Measurements from ENCODE around the gene DNAJC17. TPM values are rescaled to one million over a fixed set of nuclear protein-coding genes. Genes with fewer than 3 reads are reported as not detected.

Gene DNAJC17
- total and polyA plus RNA-seq, 8 donors: 12.2 to 57.6 (median 15.8) TPM

GRCh38 chr15:40769274-40770146 lies 37.8 kb downstream of the DNAJC17 start, which contains the start of gene C15orf62:
TSS of gene C15orf62 (plus strand) at chr15:40769980. CDS start at chr15:40770496, 516 bp downstream.
- intact Hi-C loops (cut with DNase I): no loop called here
- DNase-seq: peak in 3 of 6 donors; percentile 34 to 57 (median 37)
- Histone ChIP-seq H3K4me3 (no peak within 1 kb of the TSS), H3K27me3 (no peaks in the 10 kb centered on the region), H3K27ac (peak within 1 kb of the TSS; percentile 22 to 51 (median 38)), H3K36me3 (peaks cover 0 to 14% (median under 1%) of the 10 kb centered on the region in 3 donors), H3K4me1 (peaks cover 3 to 12% (median 8%) of the 10 kb centered on the region in 3 donors), H3K9me3 (no peaks in the 10 kb centered on the region)
- WGBS, 2 donors: 69 to 70% methylated on average over 27 to 28 of the region's 28 CpGs
- FAIRE-seq: no peak
- no peak for TF ChIP-seq CTCF (IDR thresholded peaks at IDR 0.05)
- peak; percentile 27 to 52 (median 48) for ATAC-seq

- no peaks in the 10 kb centered on the region for H3K27me3 ChIP-seq
- 85% methylated on average over 20 to 21 of the region's 21 CpGs for WGBS, 2 donors
- DNase-seq: no peak
- FAIRE-seq: no peak
- no peak for ATAC-seq
- H3K9me3 ChIP-seq: no peaks in the 10 kb centered on the region
- H3K4me1 ChIP-seq: peaks cover 3 to 13% (median 9%) of the 10 kb centered on the region in 3 donors
- intact Hi-C loops (cut with DNase I): no loop called here
- H3K36me3 ChIP-seq: peaks cover 0 to 6% (median 0%) of the 10 kb centered on the region in 3 donors
- H3K27ac ChIP-seq: peak overlapping the region in 2 of 4 donors; percentile 43 to 51
- H3K4me3 ChIP-seq: no peak overlapping the region
- no peak for TF ChIP-seq CTCF (IDR thresholded peaks at IDR 0.05)
Observed at GRCh38 chr15:40768521-40769273, 38.6 kb downstream of the DNAJC17 start.

GRCh38 chr15:40767838-40768500 lies 39.3 kb downstream of the DNAJC17 start:
- Histone ChIP-seq H3K4me3 (no peak overlapping the region), H3K27me3 (no peaks in the 10 kb centered on the region), H3K27ac (no peak overlapping the region), H3K36me3 (no peaks in the 10 kb centered on the region), H3K9me3 (no peaks in the 10 kb centered on the region), H3K4me1 (peaks cover 5 to 13% (median 9%) of the 10 kb centered on the region in 3 donors)
- WGBS, 2 donors: 88 to 91% methylated on average over 28 to 29 of the region's 29 CpGs
- no peak for ATAC-seq
- TF ChIP-seq CTCF (IDR thresholded peaks at IDR 0.05): no peak
- FAIRE-seq: no peak
- no peak for DNase-seq
- intact Hi-C loops (cut with DNase I): no loop called here

- Histone ChIP-seq H3K27me3 (no peaks in the 10 kb centered on the region), H3K27ac (no peak overlapping the region), H3K4me1 (peaks cover 9 to 13% (median 9%) of the 10 kb centered on the region in 3 donors), H3K36me3 (no peaks in the 10 kb centered on the region), H3K4me3 (no peak overlapping the region), H3K9me3 (no peaks in the 10 kb centered on the region)
- TF ChIP-seq CTCF (IDR thresholded peaks at IDR 0.05): no peak
- no peak for FAIRE-seq
- 92% methylated on average over 32 of the region's 32 CpGs for WGBS, 2 donors
- DNase-seq: no peak
- intact Hi-C loops (cut with DNase I): no loop called here
- no peak for ATAC-seq
Observed at GRCh38 chr15:40766906-40767837, 40.1 kb downstream of the DNAJC17 start.

Measured in pancreas (tissue), 10 donors.